K562 (cell line): ENCODE results near the gene CCR7. TPM values are rescaled to one million over a fixed set of nuclear protein-coding genes. Genes with fewer than 3 reads are reported as not detected.

Experiments used
- AFF1 ChIP-seq, 2 experiments: fragments of 450-650 bp; IDR thresholded peaks; 2 replicates each; pipeline ENCODE4 v1.6.1; 2018; ENCODE audit warnings: mild to moderate bottlenecking in 2 of 2, low read depth in 1 of 2; ENCODE audit not compliant: partially characterized antibody in 2 of 2
- ATF2 ChIP-seq: sonication (generic); formaldehyde crosslinking; IDR thresholded peaks from 2 replicates; pipeline ENCODE4 v1.8.1; 2022; ENCODE audit warnings: missing genetic modification reagents
- BRF2 ChIP-seq: IDR thresholded peaks from 3 replicates; pipeline ENCODE4 v1.6.1; 2011; ENCODE audit warnings: borderline replicate concordance, mild to moderate bottlenecking; ENCODE audit not compliant: insufficient read length, insufficient read depth
- CBFB ChIP-seq: sonication (generic); formaldehyde crosslinking; IDR thresholded peaks from 2 replicates; pipeline ENCODE4 v1.4.0; 2020; ENCODE audit warnings: mild to moderate bottlenecking, missing genetic modification reagents
- FOXA3 ChIP-seq, 2 experiments: fragments of 450-650 bp in 1 of 2; sonication (generic) in 1 of 2; formaldehyde crosslinking; IDR thresholded peaks in 1 of 2; conservative IDR thresholded peaks in 1 of 2; 2 replicates each; pipeline versions ENCODE4 v1.4.0 to v1.8.0; 2020 to 2022; ENCODE audit warnings: mild to moderate bottlenecking in 2 of 2, missing genetic modification reagents in 1 of 2
- HMG20B ChIP-seq: fragments of 250-450 bp; sonication (Bioruptor Pico); IDR thresholded peaks from 2 replicates; pipeline ENCODE4 v1.5.0; 2021; ENCODE audit warnings: mild to moderate bottlenecking
- NCOA6 ChIP-seq: fragments of 450-650 bp; IDR thresholded peaks from 2 replicates; pipeline ENCODE4 v1.6.1; 2017; ENCODE audit warnings: mild to moderate bottlenecking
- SIN3A ChIP-seq, 2 experiments: fragments of 150-350 bp in 1 of 2; IDR thresholded peaks; 2 replicates each; pipeline ENCODE4 v1.6.1; 2011 to 2016; ENCODE audit warnings: borderline replicate concordance in 2 of 2, low read depth in 2 of 2, low read length in 2 of 2, mild to moderate bottlenecking in 2 of 2, moderate library complexity in 2 of 2; ENCODE audit not compliant: control insufficient read depth in 1 of 2
- SREBF2 ChIP-seq: sonication (generic); formaldehyde crosslinking; IDR thresholded peaks from 2 replicates; pipeline ENCODE4 v1.4.0; 2020; ENCODE audit warnings: mild to moderate bottlenecking, missing genetic modification reagents
- ZBTB40 ChIP-seq, 2 experiments: fragments of 450-650 bp in 1 of 2; sonication (generic) in 1 of 2; formaldehyde crosslinking in 1 of 2; IDR thresholded peaks; 2 replicates each; pipeline versions ENCODE4 v1.7.1 to v1.9.0; 2016 to 2022; ENCODE audit warnings: inconsistent platforms in 1 of 2, mild to moderate bottlenecking in 1 of 2, missing genetic modification reagents in 1 of 2
- polyA plus RNA-seq, 8 experiments: library from polyadenylated mRNA; depleted of rRNA in 4 of 8; stranded (reverse) in 5 of 8; unstranded in 3 of 8; fragments of >200 nt; fragmentation: Nextera tagmentation in 2 of 8; fragmentation: Illumina TruSeq in 1 of 8; extraction: Ambion mirVana in 2 of 8; extraction: Trizol in 1 of 8; gene quantifications; 2 replicates each; pipeline versions ENCODE4 v1.2.1 to v1.2.3, GENCODE V29; 2011 to 2014; ENCODE audit warnings: inconsistent platforms in 1 of 8, missing spikeins in 1 of 8
- total RNA-seq, 7 experiments: library from RNA; depleted of rRNA in 6 of 7; stranded (reverse); fragments of >200 nt in 6 of 7; fragmentation: Illumina TruSeq in 2 of 7; extraction: Trizol in 2 of 7; gene quantifications; 2 replicates each; pipeline versions ENCODE4 v1.2.1 to v1.2.3, GENCODE V29; 2011 to 2021; ENCODE audit warnings: low replicate concordance in 1 of 7

Gene CCR7
- total and polyA plus RNA-seq, 9 of the 15 experiments (the other 6 are each of a cell fraction or from before 2014, with no cell fraction given), result 0.14 to 1.4 (median 0.56) TPM

- no peak for TF ChIP-seq ZBTB40 (IDR thresholded peaks at IDR 0.05)
- TF ChIP-seq ZBTB40 (CRISPR knock-in tag; IDR thresholded peaks at IDR 0.05), result no peak
- TF ChIP-seq FOXA3 (CRISPR knock-in tag; conservative IDR thresholded peaks at IDR 0.05 in 1 of 2, IDR thresholded peaks at IDR 0.05 in 1 of 2), result no peak
- TF ChIP-seq HMG20B (CRISPR knock-in tag), result no peak
- no peak for TF ChIP-seq ATF2 (CRISPR knock-in tag)
- TF ChIP-seq AFF1 (IDR thresholded peaks at IDR 0.05; ENCODE audit: low read depth in 1 of 2, partially characterized antibody in 2 of 2), result no peak
- no peak for TF ChIP-seq NCOA6
- TF ChIP-seq SIN3A (IDR thresholded peaks at IDR 0.05; ENCODE audit: borderline replicate concordance in 2 of 2, control insufficient read depth in 1 of 2, low read depth in 2 of 2, low read length in 2 of 2), result no peak
- no peak for TF ChIP-seq BRF2
- TF ChIP-seq CBFB (CRISPR knock-in tag), result no peak
- no peak for TF ChIP-seq SREBF2
Observed at GRCh38 chr17:40556884-40557414, 8.3 kb downstream of the CCR7 start (continued).
